Calu3 (cell line): ENCODE measurements around the gene DEFB110. TPM values are rescaled to one million over a fixed set of nuclear protein-coding genes. Genes with fewer than 3 reads are reported as not detected.

Experiments used
- BruUV-seq: library from RNA; stranded (reverse); fragments of 400-500 nt; replicated peaks from 2 replicates; lab custom pipeline; 2021; lab: Mats Ljungman, UMichigan
- CTCF ChIA-PET: fragments of 300-600 bp; sonication (Branson Sonifier 250); formaldehyde crosslinking; loops from one replicate; lab custom pipeline; 2022; ENCODE audit warnings: antibody characterized with exemption; lab: Charles Lee
- DNase-seq: peaks from one replicate; pipeline ENCODE4 v3.0.0; 2022
- H3K27ac Mint-ChIP-seq: one replicate; pipeline ENCODE4 v1.8.0; 2022; ENCODE audit warnings: mixed read lengths; ENCODE audit not compliant: unreplicated experiment
- H3K27me3 Mint-ChIP-seq: one replicate; pipeline ENCODE4 v1.8.0; 2022; ENCODE audit warnings: mixed read lengths; ENCODE audit not compliant: unreplicated experiment
- H3K36me3 Mint-ChIP-seq: one replicate; pipeline ENCODE4 v1.8.0; 2022; ENCODE audit warnings: mild to moderate bottlenecking, moderate library complexity, mixed read lengths; ENCODE audit not compliant: insufficient read depth, unreplicated experiment
- H3K4me1 Mint-ChIP-seq: one replicate; pipeline ENCODE4 v1.8.0; 2022; ENCODE audit warnings: mild to moderate bottlenecking, low read depth, mixed read lengths; ENCODE audit not compliant: unreplicated experiment
- H3K4me3 Mint-ChIP-seq: one replicate; pipeline ENCODE4 v1.8.0; 2022; ENCODE audit warnings: mild to moderate bottlenecking, low read depth, moderate library complexity, mixed read lengths; ENCODE audit not compliant: unreplicated experiment
- H3K9me3 Mint-ChIP-seq: one replicate; pipeline ENCODE4 v1.8.0; 2022; ENCODE audit warnings: low read depth, mixed read lengths; ENCODE audit not compliant: unreplicated experiment
- intact Hi-C: fragments of 100-400 bp; cut with micrococcal nuclease; formaldehyde crosslinking; loops from one replicate; pipeline ENCODE4 v1.10.0; 2022; ENCODE audit not compliant: unreplicated experiment
- total RNA-seq: library from RNA; stranded (reverse); gene quantifications from 2 replicates; pipeline ENCODE4 v1.2.3, GENCODE V29; 2022
- TF ChIP-seq, protein P1 (sequence below): fragments of 200-600 bp; IDR thresholded peaks from one replicate; pipeline ENCODE4 v1.8.0; 2022; ENCODE audit warnings: antibody characterized with exemption; ENCODE audit not compliant: unreplicated experiment

DEFB110 gene
- total RNA-seq, 1 experiment from 2014 or later: not detected

DNA sequence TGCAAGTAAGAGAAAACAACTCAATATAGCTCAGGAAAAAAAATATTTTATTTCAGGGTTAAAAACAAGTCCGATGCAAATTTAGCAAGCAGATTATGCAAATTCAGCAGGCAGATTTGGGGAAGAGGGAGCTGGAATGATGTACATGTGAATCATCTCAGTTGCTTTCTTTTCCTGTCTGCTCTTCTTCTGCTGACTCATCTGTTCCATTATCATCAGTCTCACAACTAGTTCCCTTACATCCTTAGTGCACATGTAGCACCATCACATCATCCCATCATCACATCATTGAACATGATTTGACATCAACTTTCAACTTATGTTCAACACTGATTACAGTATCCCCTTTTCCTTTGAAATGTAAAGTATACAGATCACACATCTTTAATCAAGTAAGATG lies 40.9 kb downstream of the DEFB110 start:
- no peaks in the 10 kb centered on the region for H3K36me3 Mint-ChIP-seq
- H3K4me1 Mint-ChIP-seq: peaks cover 22% of the 10 kb centered on the region
- TF ChIP-seq, protein P1, sequence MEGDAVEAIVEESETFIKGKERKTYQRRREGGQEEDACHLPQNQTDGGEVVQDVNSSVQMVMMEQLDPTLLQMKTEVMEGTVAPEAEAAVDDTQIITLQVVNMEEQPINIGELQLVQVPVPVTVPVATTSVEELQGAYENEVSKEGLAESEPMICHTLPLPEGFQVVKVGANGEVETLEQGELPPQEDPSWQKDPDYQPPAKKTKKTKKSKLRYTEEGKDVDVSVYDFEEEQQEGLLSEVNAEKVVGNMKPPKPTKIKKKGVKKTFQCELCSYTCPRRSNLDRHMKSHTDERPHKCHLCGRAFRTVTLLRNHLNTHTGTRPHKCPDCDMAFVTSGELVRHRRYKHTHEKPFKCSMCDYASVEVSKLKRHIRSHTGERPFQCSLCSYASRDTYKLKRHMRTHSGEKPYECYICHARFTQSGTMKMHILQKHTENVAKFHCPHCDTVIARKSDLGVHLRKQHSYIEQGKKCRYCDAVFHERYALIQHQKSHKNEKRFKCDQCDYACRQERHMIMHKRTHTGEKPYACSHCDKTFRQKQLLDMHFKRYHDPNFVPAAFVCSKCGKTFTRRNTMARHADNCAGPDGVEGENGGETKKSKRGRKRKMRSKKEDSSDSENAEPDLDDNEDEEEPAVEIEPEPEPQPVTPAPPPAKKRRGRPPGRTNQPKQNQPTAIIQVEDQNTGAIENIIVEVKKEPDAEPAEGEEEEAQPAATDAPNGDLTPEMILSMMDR: no peak
- intact Hi-C loops: no loop called here
- no peak overlapping the region for H3K4me3 Mint-ChIP-seq
- BruUV-seq: no TSS peak
- CTCF ChIA-PET: no interaction called here
- peaks cover 4% of the 10 kb centered on the region for H3K9me3 Mint-ChIP-seq
- no peaks in the 10 kb centered on the region for H3K27me3 Mint-ChIP-seq
- no peak for DNase-seq
- H3K27ac Mint-ChIP-seq: no peak overlapping the region

GRCh38 chr6:49979584-49979983 lies 42.2 kb downstream of the DEFB110 start:
- H3K27me3 Mint-ChIP-seq: no peaks in the 10 kb centered on the region
- H3K27ac Mint-ChIP-seq: no peak overlapping the region
- H3K4me3 Mint-ChIP-seq: no peak overlapping the region
- CTCF ChIA-PET: no interaction called here
- peak; percentile 1 for DNase-seq
- TF ChIP-seq, protein P1: no peak
- peaks cover 22% of the 10 kb centered on the region for H3K4me1 Mint-ChIP-seq
- no TSS peak for BruUV-seq
- peaks cover 4% of the 10 kb centered on the region for H3K9me3 Mint-ChIP-seq
- H3K36me3 Mint-ChIP-seq: no peaks in the 10 kb centered on the region
- intact Hi-C loops: no loop called here

GRCh38 chr6:49978332-49979226 lies 43.2 kb downstream of the DEFB110 start:
- Mint-ChIP-seq H3K36me3 (no peaks in the 10 kb centered on the region), H3K27ac (no peak overlapping the region), H3K4me1 (peaks cover 22% of the 10 kb centered on the region), H3K27me3 (no peaks in the 10 kb centered on the region), H3K4me3 (no peak overlapping the region), H3K9me3 (peaks cover 4% of the 10 kb centered on the region)
- DNase-seq: no peak
- TF ChIP-seq, protein P1: no peak
- intact Hi-C loops: no loop called here
- BruUV-seq: no TSS peak
- CTCF ChIA-PET: no interaction called here

DNA sequence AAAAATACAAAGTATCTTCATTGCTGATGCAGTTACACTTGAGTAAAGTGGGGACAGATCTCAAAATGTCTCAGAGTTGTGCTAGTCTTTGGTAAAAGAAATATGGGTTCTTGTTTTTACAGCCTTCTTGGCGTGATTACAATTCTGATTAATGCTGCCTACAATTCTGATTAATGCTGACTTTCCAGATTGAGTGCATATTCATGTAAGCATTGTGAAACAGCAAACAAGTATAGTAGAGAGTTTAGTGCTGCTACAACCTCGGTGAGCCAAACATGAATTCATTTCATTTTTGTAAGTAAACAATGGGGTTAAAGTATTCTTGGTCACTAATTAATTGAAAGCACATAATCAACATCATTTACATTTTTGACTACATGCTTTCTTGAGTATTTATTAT lies 52.2 kb downstream of the DEFB110 start, which contains the start of gene DEFB113:
TSS of gene DEFB113 (minus strand) at position 21 of the 400 bp plus-strand sequence. CDS start at position 21, 0 bp downstream.
- CTCF ChIA-PET: no interaction called here

More for the DNA sequence above, 52.2 kb downstream of the DEFB110 start, which contains the start of gene DEFB113:
- H3K27ac Mint-ChIP-seq: no peak within 1 kb of the TSS
- H3K27me3 Mint-ChIP-seq: no peaks in the 10 kb centered on the region
- no TSS peak for BruUV-seq
- intact Hi-C loops: no loop called here
- TF ChIP-seq, protein P1: no peak
- H3K4me3 Mint-ChIP-seq: no peak within 1 kb of the TSS
- no peaks in the 10 kb centered on the region for H3K36me3 Mint-ChIP-seq
- DNase-seq: no peak
- no peaks in the 10 kb centered on the region for H3K4me1 Mint-ChIP-seq
- H3K9me3 Mint-ChIP-seq: no peaks in the 10 kb centered on the region

Other genes with a start within 250 kb of the DEFB110 start
- gene PGK2, start 234.7 kb downstream of the DEFB110 start, total RNA-seq: not detected in 2 replicates
- not detected in 2 replicates for gene CRISP1, start 155.5 kb downstream of the DEFB110 start, total RNA-seq
- not detected in 2 replicates for gene DEFB114, start 57.8 kb downstream of the DEFB110 start, total RNA-seq
- not detected in 2 replicates for gene DEFB113, start 52.4 kb downstream of the DEFB110 start, total RNA-seq
- not detected in 2 replicates for gene DEFB112, start 27.9 kb upstream of the DEFB110 start, total RNA-seq